ENCODE results near the gene CNPY1.

CNPY1 gene

DNA sequence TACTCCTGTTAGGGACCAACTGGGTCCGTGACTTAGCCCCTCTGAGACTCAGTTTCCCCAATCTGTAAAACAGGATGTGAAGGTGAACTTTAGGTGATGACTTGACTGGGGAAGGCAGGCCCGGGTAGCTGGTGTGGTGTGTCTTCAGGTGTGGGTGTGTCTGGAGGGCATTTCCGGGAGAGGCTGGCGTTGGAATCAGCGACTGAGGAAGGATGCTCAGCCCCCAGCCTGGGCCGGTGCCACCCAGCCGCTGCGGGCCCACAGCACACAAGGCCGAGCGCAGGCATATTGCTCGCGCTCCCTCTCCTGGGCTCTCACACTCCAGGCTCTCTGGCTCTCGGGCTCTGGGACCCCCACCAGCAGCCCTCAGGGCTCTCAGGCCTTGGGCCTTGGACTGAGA is 31.7 kb upstream of the CNPY1 start:
- DNase-seq (ENCODE audit: extremely low read depth, low read depth), result no peak
- TF ChIP-seq, protein P1, sequence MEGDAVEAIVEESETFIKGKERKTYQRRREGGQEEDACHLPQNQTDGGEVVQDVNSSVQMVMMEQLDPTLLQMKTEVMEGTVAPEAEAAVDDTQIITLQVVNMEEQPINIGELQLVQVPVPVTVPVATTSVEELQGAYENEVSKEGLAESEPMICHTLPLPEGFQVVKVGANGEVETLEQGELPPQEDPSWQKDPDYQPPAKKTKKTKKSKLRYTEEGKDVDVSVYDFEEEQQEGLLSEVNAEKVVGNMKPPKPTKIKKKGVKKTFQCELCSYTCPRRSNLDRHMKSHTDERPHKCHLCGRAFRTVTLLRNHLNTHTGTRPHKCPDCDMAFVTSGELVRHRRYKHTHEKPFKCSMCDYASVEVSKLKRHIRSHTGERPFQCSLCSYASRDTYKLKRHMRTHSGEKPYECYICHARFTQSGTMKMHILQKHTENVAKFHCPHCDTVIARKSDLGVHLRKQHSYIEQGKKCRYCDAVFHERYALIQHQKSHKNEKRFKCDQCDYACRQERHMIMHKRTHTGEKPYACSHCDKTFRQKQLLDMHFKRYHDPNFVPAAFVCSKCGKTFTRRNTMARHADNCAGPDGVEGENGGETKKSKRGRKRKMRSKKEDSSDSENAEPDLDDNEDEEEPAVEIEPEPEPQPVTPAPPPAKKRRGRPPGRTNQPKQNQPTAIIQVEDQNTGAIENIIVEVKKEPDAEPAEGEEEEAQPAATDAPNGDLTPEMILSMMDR (IDR thresholded peaks at IDR 0.05; ENCODE audit: low read depth, low read length), result no peak

DNA sequence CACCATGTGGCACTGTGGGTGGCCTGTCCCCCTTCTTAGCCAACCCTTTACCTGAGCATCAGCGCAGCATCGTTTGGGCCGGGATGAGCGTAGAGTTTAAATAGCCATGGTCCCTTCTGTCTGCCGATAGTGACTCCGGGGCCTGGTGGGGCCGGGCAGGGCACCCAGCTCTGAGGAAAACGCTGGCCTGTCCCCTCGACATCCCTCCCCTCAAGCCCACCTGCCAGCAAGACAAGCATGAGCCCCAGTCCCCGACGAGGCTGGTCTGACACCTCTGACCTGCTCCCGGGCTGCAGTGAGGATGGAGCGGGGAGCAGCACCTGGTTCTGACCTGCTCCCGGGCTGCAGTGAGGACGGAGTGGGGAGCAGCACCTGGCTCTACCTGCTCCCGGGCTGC is 31.1 kb upstream of the CNPY1 start:
- no peak for DNase-seq (ENCODE audit: extremely low read depth, low read depth)
- TF ChIP-seq, protein P1 (IDR thresholded peaks at IDR 0.05; ENCODE audit: low read depth, low read length), result no peak

- TF ChIP-seq, protein P1 (IDR thresholded peaks at IDR 0.05; ENCODE audit: low read depth, low read length), result no peak
- no peak for DNase-seq (ENCODE audit: extremely low read depth, low read depth)
Observed at GRCh38 chr7:155576900-155577508, 30.6 kb upstream of the CNPY1 start.

GRCh38 chr7:155576416-155576815 is 30.1 kb upstream of the CNPY1 start:
- TF ChIP-seq, protein P1 (IDR thresholded peaks at IDR 0.05; ENCODE audit: low read depth, low read length), result no peak
- no peak for DNase-seq (ENCODE audit: extremely low read depth, low read depth)

- DNase-seq (ENCODE audit: extremely low read depth, low read depth), result no peak
- TF ChIP-seq, protein P1 (IDR thresholded peaks at IDR 0.05; ENCODE audit: low read depth, low read length), result no peak
Observed at GRCh38 chr7:155574556-155575290, 28.4 kb upstream of the CNPY1 start.

DNA sequence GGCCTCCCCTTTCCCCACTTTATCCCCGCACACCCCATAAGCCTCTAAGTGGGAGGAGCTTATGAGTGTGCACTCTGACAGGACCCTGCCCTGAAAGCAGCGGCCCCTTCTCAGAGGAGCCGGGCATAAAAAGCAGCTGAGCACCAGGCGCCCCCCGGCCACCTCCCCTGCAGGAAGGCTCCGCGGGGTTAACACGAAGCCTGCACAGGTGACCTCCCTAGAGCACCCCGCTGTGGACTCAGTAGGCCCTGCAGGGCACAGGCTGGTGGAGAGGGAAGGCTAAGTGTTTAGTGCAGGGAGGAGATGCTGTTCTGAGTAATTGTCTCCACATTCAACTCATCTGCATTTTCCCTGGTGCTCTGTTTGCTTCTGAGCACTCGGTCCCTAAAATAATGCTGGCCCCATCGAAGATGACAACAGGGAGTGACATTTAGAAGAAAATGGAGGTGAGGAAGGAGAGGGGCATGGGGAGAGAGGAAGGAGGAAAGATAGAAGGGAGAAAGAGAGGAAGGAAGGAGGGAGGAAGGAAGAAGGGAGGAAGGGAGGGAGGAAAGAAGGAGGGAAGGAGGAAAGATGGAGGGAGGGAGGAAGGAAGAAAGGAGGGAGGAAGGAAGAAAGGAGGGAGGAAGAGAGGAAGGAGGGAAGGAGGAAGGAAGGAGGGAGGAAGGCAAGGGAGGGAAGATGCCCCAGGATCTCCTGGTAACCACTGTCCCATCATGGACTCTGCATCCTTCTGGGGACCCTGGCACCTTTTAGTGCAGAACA is 25.4 kb upstream of the CNPY1 start:
- TF ChIP-seq, protein P1 (IDR thresholded peaks at IDR 0.05; ENCODE audit: low read depth, low read length), result no peak
- no peak for DNase-seq (ENCODE audit: extremely low read depth, low read depth)

GRCh38 chr7:155570991-155571390 is 24.6 kb upstream of the CNPY1 start:
- TF ChIP-seq, protein P1 (IDR thresholded peaks at IDR 0.05; ENCODE audit: low read depth, low read length), result no peak
- no peak for DNase-seq (ENCODE audit: extremely low read depth, low read depth)

All from AG09319 (cell line).